Activated CD8-positive, alpha-beta memory T cell treated with anti-CD3 and anti-CD28 coated beads, Interleukin-2, amount 50 U/mL, for 24 hours (primary cell): ENCODE data around the gene CA11.
"Not testable (repeated sequence)": the region's sequence is repeated elsewhere in the genome, so short reads cannot be mapped to it uniquely, and the experiment has no call there.

Source experiments
- DNase-seq: peaks from one replicate; pipeline ENCODE4 v3.0.0-alpha.2; 2020; ENCODE audit errors: extremely low read depth

Gene CA11

DNA sequence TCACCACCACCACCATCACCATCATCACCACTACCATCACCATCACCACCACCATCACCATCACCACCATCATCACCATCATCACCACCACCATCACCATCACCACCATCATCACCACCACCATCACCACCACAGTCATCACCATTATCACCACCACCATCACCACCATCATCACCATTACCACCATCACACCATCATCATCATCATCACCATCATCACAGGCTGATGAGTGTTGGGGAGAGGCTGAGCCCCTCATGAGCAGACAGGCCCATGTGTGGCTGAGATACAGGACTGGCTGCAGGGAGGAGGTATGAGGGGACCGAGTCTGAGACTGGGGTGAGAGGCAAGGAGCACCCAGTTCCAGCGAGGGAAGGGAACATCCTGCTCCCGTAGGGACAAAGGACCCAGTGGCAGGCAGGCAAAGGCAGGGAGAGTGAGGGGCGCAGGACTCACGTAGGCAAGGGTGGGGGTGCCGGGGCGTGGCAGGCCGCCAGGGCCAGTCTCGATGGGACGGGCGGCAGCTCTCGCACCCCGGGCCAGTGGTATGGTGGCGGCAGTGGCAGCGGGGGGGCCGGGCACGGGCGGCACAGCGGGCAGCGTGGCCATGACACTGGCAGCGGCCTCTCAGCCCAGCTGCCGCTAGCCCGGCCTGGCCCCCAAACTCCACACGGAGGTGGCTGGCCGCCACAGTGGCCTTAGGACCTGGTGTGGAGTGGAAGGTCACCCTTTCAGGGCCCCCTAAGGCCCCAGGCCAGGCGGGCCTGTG lies 24.1 kb upstream of the CA11 start:
- DNase-seq = no peak

DNA sequence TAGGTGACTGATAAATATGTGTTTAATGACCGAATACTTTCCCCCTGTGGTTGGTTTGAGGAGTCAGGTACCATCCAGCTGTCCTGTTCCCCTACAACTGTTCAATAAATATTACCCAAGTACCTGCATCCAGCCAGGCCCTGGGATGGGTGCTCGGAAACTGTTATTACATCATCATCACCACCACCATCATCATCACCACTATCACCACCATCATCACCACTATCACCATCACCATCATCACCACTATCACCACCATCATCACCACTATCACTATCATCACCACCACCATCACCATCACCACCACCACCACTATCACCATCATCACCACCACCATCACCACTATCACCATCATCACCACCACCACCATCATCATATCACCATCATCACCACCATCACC lies 22.8 kb upstream of the CA11 start:
- DNase-seq = no peak

DNA sequence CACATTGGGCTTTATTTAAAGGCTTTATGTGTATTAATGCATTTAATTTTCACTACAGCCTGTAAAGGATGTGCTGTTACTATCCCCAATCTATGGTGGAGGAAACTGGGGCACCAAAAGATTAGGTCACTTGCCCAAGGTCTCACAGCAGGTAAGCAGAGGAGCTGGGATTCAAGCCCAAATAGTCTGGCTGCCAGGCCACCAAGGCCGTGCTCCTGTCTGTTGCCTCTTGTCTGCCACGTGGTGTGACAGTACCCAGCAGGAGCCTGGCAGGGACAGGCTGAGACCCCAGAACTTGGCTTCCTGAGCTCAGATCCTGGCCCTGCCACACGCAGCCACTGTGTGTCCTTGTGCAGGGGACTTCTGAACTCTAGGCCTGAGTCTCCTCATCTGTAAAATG lies 22.3 kb upstream of the CA11 start:
- no peak for DNase-seq

DNA sequence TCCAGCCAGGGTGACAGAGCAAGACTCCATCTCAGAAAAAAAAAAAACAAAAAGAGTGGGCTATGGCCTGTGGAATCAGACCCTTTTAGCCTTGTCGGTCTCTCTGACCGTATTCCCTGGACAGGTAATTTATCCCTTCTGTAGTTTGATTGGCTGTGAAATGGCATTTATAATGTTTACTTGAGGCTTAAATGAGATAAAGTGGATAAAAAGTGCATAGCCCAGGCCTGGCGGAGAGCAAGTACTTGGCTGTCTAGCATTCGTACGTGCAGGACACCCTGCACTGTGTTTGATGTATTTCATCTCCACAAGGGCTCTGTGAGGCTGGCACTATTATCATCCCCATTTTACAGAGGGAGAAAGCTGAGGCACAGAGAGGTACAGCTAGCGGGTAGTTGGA lies 19.8 kb upstream of the CA11 start:
- DNase-seq = no peak

DNA sequence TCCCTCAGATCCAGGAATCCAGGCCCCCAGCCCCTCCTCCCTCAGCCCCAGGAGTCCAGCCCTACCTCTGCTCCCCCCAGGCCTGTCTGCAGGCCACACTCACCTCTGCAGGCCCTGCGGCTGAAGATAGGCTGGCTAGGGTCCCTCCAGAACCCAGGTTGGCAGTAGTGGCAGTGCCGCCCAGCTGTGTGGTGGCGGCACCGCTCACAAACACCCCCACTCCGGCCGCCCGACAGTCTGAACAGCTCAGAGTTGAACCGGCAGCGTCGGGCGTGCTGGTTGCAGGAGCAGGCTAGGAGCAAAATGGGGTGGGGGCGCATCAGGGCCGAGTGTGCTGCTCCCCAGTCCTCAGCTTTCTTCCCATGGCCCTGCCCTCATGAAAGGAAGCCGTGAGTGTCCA lies 18.5 kb upstream of the CA11 start:
- no peak for DNase-seq

DNA sequence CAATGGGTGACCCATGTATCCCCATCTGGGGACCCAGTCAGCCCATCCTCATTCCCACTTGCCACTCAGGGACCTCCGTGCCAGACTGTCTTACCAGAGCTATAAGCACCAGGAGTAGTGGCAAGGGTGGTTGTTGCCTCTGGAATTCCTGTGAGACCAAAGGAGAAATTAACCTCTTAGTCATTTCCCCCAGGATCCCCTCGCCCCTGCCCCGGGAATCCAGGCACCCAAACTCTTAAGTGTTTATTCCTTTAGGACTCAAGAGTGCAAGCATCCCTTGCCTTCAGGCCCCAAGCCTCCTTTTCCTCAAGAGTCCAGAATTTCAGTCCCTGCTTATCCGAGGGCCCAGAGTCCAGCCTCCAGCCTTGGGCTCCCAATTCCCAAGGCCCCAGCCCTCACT lies 17.7 kb upstream of the CA11 start:
- DNase-seq = no peak

DNA sequence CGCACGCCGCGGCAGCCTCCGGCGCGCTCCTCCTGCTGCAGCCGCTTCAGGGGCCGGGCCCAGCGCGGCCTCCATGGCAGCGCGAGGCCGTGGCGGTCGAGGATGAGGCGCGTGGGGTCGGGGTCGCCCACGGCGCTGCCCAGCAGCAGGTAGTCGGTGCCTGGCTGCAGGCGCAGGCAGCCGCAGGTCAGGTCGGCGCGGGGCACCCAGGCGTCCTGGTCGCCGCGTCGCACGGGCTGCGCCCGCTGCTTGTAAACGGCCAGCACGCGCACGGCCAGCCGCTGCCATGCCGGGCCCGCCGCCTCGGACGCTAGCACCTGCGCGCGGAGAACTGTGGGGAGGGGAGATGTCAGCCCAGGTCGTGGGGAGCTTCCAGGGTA lies 15.7 kb upstream of the CA11 start:
- DNase-seq = no peak

DNA sequence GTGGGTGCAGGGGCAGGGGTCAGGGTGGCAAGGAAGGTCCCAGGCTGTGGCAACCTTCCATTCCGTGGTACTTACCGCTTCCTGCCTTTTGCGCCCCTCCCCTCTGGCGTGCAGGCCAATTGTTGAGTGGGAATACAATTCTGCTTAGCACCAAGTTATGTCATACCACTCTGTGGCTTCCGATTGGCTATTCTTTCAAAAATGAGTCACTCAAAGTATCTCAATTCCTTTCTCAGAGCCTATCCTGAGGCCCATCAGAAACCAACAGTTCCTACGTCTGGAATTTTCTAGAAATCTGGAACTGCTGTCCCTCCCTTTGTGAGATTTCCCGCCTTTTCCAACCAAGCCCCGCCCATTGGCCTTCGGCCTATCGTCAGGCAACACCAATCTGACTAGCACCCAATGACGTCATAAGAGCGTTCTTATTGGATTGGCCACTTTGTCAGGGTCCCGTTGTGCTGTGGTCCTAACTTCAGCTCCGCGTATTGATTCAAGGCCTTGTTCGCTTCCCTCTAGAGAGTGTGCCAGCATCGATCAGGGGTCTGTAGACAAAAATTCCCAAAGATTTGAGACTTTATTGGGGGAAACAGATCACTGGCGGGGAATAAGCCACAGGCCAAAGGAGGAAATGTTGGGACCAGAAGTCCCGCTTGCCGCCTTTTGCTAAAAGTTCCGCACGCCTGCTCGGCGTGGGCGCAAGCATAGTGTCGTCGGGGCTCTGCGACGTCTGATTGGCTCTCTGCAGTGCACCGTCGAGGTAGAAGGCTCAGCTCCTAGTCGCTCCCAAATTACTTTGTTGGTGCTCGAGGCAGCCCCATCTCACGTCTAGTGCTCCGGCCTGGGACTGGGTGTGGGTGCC lies 15.1 kb upstream of the CA11 start:
- DNase-seq = peak; percentile 63

DNA sequence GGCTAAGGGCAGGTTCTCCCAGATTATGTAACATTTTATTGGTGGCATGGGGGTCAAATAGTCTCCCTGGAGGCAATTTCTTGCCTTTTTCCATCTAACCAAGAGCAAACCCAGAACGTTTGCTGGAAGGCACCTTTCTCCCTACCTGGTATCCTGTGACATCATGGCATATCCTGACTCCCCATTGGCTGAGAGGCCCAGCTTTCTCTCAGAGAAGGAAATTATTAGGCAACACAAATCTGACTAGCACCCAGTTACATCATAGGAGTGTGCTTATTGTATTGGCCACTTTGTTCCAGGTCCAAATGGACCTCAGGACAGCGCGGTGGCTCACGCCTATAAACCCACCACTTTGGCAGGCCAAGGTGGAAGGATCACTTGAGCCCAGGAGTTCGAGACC lies 13.8 kb upstream of the CA11 start:
- no peak for DNase-seq

DNA sequence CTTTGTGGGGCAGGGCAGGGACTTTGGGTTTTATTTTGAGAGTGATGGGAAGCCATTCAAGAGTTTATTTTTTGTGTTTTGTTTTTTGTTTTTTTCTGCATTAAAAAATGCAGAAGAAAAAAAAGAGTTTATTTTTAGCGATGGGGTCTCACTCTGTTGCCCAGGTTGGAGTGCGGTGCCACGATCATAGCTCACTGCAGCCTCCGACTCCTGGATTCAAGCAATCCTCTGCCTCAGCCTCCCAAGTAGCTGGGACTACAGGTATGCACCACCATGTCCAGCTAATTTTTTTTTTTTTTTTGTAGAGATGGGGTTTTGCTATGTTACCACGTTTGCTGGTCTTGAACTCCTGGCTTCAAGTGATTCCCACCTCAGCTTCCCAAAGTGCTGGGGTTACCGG lies 12.5 kb upstream of the CA11 start:
- DNase-seq = no peak

DNA sequence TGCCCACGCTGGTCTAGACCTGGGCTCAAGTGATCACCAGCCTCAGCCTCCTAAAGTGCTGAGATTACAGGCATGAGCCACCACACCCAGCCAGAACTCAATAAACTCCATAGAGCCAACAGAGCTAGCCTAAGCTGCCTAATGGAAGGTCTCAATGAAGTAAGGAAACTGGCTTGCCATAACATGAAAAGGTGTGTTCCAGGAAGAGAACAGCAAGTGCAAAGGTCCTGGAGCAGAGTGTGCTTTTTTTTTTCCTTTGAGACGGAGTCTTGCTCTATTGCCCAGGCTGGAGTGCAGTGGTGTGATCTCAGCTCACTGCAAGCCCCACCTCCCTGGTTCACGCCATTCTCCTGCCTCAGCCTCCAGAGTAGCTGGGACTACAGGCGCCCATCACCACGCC lies 11.8 kb upstream of the CA11 start:
- DNase-seq = not testable (repeated sequence)

DNA sequence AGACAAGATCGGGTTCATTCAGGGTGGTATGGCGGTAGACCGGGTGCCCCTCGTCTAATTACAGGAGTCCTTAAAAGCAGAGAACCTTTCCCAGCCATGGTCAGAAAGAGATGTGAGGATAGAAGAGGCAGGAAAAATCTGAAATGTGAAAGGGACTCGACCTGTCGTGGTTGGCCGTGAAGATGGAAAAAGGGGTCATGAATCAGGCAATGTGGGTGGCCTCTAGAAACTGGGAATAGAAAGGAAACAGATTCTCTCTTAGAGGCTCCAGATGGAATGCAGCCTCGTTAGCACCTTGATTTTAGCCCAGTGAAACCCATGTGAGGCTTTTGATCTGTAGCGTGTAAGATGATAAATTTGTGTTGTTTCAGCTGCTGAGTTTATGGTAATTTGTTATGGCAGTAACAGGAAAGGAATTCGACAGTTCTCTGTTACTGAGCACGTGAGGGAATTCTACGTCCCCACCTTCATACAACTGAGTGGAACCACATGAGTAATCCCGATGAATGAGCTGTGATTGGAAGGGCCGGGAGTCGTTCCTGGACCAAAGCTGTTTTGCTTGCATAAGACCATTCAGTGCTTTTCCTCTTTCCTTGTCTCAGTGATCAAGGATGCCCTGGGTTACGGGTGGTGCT lies 11.0 kb upstream of the CA11 start:
- no peak for DNase-seq

DNA sequence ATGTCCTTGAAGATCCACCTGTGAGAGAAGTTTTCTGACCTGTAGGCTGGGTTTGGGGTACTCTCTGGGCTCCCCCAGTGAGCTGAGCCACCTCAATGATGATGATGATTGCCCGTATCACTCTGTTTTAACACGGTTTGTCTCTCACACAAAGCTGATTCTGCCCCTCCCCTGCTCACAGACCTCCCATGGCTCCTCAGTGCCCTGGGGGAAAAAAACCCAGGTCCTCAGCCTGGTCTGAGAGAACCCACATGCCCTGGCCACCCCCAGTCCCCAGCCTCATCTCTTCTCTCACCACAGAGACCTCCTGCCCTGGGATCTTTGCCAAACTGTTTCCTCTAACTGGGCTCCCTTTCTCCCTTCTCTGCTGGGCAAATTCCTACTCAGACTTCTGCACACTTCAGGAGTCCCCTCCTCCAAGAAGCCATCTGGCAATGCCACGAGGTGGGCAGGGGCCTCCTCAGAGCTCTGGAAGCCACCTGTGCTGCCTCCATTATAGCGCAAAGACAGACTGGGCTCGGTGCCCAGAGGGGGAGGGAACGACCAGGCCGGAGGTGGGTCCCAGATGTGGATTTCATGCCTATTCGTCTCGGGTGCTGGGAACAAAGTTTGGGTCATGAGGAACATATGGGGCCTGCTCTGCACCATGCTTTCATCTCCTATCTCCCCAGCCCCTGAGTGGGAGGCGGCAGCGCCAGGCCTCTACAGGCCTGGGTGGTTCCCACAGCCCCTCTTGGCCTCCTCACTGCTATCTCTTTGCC lies 8.5 kb upstream of the CA11 start:
- DNase-seq = no peak

DNA sequence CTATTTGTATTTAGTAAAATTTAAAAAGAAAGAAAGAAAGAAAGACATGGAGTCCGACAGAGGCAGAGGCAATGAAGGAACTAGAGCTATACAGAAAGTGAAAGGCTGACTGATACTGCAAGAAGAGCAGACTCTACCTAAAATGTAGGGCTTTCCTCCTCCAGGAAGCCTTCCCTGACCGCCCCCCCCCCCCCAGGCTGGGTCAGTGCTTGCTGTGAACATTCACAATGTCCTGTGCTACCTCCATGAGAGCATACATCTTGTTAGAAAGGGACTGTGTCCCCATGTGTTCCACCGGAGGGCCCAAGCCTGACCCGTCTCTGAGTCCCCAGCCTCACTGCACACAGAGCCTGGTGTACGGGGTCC lies 5.7 kb upstream of the CA11 start:
- no peak for DNase-seq

DNA sequence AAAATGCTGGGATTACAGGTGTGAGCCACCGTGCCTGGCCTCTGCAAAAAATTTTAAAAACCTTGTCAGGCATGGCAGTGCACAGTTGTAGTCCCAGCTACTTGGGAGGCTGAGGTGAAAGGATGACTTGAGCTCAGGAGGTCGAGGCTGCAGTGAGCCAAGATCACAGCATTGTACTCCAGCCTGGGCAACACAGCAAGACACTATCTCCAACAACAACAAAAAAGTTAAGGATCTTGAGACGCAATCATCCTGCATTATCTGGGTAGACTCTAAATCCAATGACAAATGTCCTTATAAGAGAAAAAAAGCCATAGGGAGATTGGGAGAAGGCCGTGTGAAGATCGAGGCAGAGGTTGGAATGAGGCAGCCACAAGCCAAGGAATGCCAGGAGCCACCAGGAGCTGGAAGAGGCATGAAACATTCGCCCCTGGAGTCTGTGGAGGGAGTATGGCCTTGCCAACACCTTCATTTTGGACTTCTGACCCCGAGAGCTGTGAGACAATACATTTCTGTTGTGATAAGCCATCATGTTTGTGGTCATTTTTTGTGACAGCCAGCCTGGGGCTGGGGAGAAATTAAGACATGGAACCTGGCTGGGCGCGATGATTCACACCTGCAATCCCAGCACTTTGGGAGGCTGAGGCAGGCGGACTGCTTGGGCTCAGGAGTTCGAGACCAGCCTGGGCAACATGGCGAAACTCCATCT lies 5.1 kb upstream of the CA11 start:
- no peak for DNase-seq

DNA sequence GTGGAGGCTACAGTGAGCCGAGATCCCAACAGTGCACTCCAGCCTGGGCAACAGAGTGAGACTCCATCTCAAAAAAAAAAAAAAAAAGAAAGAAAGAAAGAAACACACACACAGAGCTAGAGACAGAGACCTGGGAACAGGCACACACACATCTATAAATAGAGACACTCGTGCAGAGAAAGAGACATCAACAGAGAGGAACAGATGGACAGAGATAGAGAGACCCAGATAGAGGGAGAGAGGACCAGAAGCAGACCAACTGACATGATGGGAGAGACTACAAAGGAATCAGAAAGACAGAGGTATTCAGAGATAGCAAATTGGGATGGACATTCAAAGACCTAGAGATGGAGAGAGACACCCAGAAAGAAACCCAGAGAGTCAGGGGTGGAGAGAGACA lies 2.1 kb upstream of the CA11 start:
- DNase-seq = no peak

DNA sequence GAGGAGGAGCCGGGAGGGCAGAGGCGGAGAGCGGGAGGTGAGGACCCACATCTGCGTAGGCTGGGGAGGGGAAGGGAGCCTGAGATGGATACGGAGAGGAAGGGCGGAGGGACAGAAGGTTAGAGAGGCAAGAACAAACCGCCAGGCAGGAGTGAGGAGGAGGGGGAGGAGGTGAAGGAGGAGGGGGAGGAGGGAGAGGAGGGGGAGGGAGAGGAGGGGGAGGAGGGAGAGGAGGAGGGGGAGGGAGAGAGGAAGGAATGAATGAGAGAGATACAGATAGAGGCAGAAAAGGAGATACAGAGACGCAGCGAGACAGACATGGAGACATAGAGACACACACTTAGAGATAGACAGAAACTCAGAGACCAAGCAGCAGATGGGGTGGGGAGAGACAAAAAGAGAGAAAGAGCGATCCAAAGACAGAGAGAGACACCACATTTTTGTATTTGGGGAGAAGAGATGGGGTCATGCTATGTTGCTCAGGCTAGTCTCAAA lies 782 bp upstream of the CA11 start:
- no peak for DNase-seq

DNA sequence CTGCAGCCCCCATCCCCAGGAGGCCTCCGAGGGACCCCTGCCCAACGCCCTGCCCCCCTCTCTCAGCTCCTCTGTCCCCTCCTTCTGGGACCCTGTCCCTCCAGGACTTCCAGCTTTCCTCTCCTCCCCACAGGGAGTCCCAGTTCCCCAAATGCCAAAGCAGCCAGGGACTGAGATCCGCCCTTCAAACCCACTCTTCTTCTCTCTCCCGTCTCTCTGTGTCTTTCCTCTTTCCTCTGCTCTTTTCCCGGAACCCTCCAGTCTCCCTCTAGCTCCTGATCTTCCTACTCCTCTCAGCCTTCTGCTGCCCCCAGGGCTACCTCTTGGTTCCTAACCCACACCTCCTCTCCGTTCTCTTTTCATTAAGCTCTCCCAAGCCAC lies 377 bp downstream of the CA11 start:
- DNase-seq = no peak

DNA sequence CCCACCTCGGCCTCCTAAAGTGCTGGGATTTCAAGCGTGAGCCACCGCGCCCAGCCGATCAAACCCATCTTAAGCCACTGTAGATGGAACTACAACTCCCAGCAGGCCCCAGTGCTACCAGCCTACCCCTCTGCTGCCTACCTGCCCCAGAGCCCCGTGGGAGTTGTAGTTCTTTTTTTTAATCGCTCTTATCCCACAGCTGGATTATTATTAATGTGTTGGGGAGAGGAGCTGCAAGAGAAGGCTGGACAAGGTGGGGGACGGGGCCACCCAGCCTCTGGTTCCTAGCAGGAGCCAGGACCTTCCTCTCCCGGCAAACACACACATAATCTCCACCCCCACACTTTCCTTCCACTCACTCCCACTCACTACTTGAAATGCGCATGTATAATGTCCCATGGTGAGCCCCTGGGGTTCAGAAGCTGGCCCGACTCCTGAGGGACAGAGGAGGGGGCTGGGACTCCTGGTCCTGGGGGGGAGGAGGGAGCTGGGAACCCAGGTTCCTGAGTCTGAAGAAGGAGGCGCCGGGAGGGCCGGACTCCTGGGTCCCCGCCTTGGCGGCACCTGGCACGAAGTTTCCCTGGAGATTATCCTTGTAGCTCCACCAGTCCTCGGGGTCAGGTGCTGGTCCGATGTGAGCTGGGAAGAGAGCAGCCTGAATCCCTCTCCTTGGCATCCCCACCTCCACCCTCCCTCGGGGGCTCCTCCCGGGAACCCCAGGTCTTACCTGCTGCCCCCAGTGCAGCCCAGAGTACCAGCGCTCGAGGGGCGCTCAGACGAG lies 958 bp downstream of the CA11 start:
- DNase-seq = no peak

DNA sequence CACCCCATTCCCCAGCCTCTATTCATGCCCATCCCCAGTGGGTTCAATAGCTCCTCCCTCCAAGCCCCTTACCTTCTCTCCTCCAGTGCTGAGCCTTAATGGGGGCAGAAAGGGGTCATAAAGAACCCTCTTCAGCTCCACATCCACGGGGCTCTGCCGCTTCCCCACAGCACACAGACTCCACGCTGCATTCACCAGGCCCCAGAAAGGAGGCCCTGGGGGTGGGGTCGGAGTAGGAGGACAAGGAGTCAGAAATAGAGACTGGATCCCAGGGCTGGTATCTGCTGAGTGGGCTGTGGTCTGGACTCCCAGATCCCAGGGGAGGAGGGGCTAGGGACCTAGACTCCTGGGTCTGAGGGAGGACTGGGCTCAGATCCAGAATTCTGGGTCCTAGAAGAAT lies 1.6 kb downstream of the CA11 start:
- DNase-seq = no peak

DNA sequence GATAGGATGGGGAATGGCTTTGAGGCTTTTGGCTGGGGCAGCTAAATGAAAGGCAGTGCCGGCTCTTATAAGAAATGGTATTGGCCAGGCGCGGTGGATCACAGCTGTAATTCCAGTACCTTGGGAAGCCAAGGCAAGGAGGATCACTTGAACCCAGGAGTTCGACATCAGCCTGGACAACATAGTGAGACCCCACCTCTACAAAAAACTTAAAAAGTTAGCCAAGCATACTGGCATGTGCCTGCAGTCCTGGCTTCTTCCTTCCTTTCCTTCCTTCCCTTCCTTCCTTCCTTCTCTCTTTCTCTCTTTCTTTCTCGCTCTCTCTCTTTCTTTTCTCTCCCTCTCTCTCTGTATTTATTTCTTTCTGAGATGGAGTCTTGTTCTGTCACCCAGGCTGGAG lies 3.1 kb downstream of the CA11 start:
- DNase-seq = no peak
